Suppressor macrophage treated with lipopolysaccharide for 1 hour (primary cell): ENCODE measurements around the gene HPRT1.

Experiments
- DNase-seq, 3 donors: peaks; one replicate each; pipeline ENCODE4 v3.0.0-alpha.2; 2020 to 2022

HPRT1 gene

DNA sequence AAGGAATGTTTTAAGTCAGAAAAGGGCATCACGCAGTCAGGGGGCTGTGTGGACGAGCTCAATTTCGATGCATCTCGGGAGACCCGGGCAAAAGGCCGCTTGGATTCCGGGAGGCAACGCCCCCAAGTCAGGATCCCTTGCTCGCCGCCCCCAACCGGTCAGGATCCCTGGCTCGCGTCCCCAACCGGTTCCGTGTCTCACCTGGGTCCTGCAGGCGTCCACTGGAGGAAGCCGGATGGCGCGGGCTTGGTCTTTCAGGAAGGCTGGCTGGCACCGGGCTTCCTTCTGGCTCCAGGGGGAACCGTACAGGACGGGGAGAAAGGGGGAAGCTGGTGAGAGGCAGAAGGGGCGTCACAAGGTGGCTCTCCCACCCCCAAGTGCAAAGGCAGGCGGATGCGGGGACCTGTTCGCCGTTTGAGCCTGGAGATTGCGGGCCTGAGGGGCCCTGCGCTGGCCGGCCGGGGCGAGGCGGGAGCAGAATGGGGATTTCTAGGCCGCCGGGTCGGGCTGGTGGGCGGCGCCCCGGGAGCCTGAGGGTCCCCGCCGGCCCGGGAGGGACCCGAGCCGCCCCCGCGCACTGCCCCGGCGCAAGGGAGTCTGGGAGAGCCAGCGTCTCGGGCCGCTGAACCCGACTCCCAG lies 84.7 kb downstream of the HPRT1 start:
- no peak for DNase-seq

DNA sequence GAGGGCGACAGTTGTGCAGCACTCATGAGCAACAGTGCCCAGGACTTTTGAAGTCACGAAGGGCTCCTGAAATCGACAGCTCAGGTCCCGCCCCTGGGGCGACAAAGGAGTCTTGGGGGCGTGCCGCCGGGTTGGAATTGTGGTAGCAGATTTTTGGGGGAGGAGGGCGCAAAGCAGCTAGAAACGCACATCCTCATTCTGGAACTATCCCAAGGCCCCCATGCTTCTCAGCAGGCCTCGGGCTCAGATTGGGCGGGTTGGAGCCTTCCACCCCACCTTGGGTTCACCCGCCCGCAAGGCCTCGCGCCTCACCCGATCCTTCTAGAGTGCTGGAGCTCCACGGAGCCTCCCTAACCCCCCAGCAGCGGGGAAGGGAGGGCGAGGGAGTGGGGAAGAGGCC lies 85.5 kb downstream of the HPRT1 start:
- no peak for DNase-seq

DNA sequence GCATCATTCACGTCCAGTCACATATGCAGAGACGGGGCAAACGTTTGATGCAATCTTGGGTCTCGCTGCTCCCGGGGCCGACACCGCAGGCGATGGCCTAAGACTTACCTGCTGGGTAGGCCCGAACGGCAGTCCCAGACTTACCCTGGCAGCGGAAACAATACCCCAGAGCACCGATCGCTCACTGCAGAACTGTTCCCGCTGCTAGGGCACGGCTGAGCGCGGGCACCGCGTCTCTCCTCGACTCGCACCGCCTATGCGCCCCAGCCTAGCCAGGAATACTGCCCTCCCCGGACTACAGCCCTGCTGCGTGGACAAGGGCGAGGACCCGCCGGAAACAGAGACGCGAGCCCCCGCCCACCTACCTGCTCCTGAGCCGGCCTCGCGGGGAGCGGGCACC lies 86.2 kb downstream of the HPRT1 start:
- no peak for DNase-seq

DNA sequence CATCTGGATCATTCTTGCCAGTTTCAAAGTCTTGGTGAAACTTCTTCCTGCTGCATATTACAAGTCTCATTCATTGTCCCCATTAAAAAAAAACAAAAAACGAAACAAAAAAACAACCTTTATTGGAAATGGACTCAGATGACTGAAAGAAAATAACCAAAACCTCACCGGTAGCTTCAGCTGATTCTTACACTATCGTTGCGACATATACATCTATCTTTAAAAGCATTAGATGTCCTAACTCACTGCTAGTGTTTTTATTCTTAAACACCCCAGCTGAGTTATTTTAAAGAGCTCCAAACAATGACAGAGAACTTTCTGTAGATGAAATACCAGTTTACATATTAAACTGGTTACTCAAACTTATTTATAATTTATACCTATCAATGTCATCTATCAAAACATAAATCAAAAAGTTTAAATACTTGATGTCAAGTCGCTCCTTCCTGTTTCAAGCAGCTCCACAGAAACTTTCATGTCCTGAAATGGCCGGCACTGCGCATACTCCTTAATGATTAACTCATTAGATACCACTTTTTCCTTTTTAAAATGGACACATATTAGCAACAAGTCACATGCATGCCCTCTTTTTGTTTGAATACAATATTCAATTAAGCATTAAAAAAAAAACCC lies 87.2 kb downstream of the HPRT1 start:
- peak in 2 of 3 donors; percentile 20 to 32 for DNase-seq

DNA sequence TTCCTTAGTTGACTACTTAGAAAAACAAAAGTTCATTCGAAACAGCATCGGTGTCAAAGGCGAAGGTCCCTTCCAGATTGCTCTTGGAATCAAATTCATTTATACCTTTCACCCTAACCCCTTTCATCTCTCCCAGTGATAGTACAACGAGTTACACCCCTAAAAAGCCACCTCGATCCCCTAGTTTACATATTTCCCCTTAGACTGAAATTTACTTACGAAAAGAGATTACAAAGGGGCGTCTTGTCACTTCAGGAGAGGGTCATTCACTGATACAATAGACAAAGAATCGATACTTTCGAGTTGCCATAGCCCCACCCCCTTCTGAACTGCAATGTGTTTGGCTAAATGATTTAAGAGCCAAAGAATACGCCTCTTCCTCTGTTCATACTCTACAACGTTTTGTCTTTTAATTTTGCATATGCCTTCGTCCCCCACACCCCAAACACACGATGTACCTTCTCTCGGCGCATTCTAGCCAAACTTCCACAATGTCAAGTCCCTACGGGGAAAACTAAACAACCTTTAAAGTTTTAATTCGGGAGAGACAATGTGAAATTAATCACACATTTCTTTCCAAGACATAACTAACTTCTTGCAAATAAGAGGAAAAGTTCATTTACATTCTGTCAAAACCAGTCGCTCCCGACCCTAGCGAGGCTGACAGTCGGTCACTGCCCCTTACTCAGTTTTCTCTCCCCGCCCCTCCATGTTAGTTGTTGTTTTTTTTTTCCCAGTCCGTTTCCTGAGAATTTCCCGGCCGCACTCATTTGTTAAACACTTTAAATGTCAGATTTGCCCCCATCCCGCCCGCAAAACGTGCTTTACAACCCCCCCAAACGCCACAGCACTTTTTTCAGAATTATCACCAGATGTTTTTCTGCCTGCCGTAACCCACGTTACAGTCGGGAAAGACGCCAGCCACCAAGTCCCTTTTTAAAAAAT lies 88.6 kb downstream of the HPRT1 start:
- DNase-seq, result peak in 1 of 3 donors; percentile 12
